Measurements from ENCODE around the gene MAD1L1. TPM values are rescaled to one million over a fixed set of nuclear protein-coding genes. Genes with fewer than 3 reads are reported as not detected.

MAD1L1 gene
- total RNA-seq, 1 donor from 2014 or later, result 57.6 TPM

GRCh38 chr7:2083362-2083761 lies 149.4 kb downstream of the MAD1L1 start:
- no peak for DNase-seq
- Mint-ChIP-seq H3K27me3 (ENCODE audit: unreplicated experiment) (peaks cover 12% of the 10 kb centered on the region), H3K4me1 (ENCODE audit: low read depth, unreplicated experiment) (peaks cover 45% of the 10 kb centered on the region), H3K36me3 (ENCODE audit: unreplicated experiment) (peaks cover 8% of the 10 kb centered on the region), H3K4me3 (ENCODE audit: unreplicated experiment) (no peak overlapping the region), H3K9me3 (ENCODE audit: unreplicated experiment) (peaks cover 15% of the 10 kb centered on the region), H3K27ac (ENCODE audit: unreplicated experiment) (peak overlapping the region; percentile 85)
- TF ChIP-seq, protein P1, sequence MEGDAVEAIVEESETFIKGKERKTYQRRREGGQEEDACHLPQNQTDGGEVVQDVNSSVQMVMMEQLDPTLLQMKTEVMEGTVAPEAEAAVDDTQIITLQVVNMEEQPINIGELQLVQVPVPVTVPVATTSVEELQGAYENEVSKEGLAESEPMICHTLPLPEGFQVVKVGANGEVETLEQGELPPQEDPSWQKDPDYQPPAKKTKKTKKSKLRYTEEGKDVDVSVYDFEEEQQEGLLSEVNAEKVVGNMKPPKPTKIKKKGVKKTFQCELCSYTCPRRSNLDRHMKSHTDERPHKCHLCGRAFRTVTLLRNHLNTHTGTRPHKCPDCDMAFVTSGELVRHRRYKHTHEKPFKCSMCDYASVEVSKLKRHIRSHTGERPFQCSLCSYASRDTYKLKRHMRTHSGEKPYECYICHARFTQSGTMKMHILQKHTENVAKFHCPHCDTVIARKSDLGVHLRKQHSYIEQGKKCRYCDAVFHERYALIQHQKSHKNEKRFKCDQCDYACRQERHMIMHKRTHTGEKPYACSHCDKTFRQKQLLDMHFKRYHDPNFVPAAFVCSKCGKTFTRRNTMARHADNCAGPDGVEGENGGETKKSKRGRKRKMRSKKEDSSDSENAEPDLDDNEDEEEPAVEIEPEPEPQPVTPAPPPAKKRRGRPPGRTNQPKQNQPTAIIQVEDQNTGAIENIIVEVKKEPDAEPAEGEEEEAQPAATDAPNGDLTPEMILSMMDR (IDR thresholded peaks at IDR 0.05; ENCODE audit: partially characterized antibody, unreplicated experiment), result no peak

GRCh38 chr7:2082139-2082998 lies 150.4 kb downstream of the MAD1L1 start:
- DNase-seq, result peak; percentile 65
- TF ChIP-seq, protein P1 (IDR thresholded peaks at IDR 0.05; ENCODE audit: partially characterized antibody, unreplicated experiment), result no peak
- peak overlapping the region; percentile 85 for H3K27ac Mint-ChIP-seq (ENCODE audit: unreplicated experiment)

DNA sequence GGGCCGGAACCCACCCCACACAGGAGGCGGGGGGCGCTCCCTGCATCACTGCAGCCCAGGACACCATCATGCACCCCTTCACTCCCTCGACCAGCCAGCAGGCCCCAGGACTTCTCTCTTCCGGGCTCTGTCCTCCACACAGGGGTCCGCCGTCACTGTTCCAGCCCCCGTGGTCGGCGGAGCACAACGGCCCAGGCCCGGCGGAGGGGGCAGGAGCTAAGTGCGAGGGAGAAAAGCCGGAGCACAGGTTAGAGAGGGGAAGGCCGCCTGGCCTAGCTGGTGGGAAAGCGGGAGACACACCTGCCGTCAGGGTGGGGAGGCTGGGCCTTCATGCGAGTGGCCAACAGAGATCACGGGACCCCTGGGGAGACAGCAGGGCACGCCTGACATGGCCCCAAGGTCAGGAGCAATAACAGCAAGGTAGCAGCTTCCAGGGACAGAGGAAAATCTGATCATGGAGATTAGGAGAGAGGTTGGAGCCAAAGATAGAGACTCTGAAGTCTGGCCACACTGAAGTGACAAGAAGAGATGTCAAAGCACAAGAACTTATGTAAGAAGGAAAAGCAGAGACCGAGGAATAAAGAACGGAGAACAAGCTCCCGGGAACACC lies 151.1 kb downstream of the MAD1L1 start:
- Mint-ChIP-seq H3K4me1 (ENCODE audit: low read depth, unreplicated experiment) (peaks cover 46% of the 10 kb centered on the region), H3K4me3 (ENCODE audit: unreplicated experiment) (peak overlapping the region; percentile 12), H3K9me3 (ENCODE audit: unreplicated experiment) (peaks cover 16% of the 10 kb centered on the region), H3K27me3 (ENCODE audit: unreplicated experiment) (peaks cover 13% of the 10 kb centered on the region), H3K36me3 (ENCODE audit: unreplicated experiment) (peaks cover 4% of the 10 kb centered on the region), H3K27ac (ENCODE audit: unreplicated experiment) (peak overlapping the region; percentile 85)
- DNase-seq, result no peak
- TF ChIP-seq, protein P1 (IDR thresholded peaks at IDR 0.05; ENCODE audit: partially characterized antibody, unreplicated experiment), result no peak

More at GRCh38 chr7:2082139-2082998, 150.4 kb downstream of the MAD1L1 start:
- H3K36me3 Mint-ChIP-seq (ENCODE audit: unreplicated experiment), result peaks cover 8% of the 10 kb centered on the region
- H3K9me3 Mint-ChIP-seq (ENCODE audit: unreplicated experiment), result peaks cover 17% of the 10 kb centered on the region
- H3K27me3 Mint-ChIP-seq (ENCODE audit: unreplicated experiment), result peaks cover 11% of the 10 kb centered on the region
- peaks cover 49% of the 10 kb centered on the region for H3K4me1 Mint-ChIP-seq (ENCODE audit: low read depth, unreplicated experiment)
- no peak overlapping the region for H3K4me3 Mint-ChIP-seq (ENCODE audit: unreplicated experiment)

- peaks cover 16% of the 10 kb centered on the region for H3K9me3 Mint-ChIP-seq (ENCODE audit: unreplicated experiment)
- peak overlapping the region; percentile 97 for H3K27ac Mint-ChIP-seq (ENCODE audit: unreplicated experiment)
- peaks cover 3% of the 10 kb centered on the region for H3K36me3 Mint-ChIP-seq (ENCODE audit: unreplicated experiment)
- H3K4me1 Mint-ChIP-seq (ENCODE audit: low read depth, unreplicated experiment), result peaks cover 50% of the 10 kb centered on the region
- DNase-seq, result peak; percentile 58
- H3K27me3 Mint-ChIP-seq (ENCODE audit: unreplicated experiment), result peaks cover 13% of the 10 kb centered on the region
- H3K4me3 Mint-ChIP-seq (ENCODE audit: unreplicated experiment), result no peak overlapping the region
- TF ChIP-seq, protein P1 (IDR thresholded peaks at IDR 0.05; ENCODE audit: partially characterized antibody, unreplicated experiment), result no peak
Observed at GRCh38 chr7:2080477-2080876, 152.3 kb downstream of the MAD1L1 start.

DNA sequence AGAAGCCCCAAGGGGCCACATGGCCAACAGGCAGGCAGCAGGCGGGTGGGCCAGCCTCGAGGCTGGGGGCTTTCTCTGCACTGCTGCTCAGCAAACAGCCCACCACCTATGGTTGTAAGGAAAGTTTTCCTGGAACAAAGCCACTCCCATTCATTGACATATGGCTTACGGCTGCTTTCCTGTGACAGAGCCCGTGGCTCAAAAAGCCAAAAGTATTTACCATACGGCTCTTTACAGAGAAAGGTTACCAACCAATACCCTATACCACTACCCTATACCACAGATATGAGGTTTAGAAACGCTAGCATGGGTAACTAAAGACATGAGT lies 152.7 kb downstream of the MAD1L1 start:
- H3K36me3 Mint-ChIP-seq (ENCODE audit: unreplicated experiment), result peaks cover 2% of the 10 kb centered on the region
- H3K9me3 Mint-ChIP-seq (ENCODE audit: unreplicated experiment), result peaks cover 16% of the 10 kb centered on the region
- H3K27me3 Mint-ChIP-seq (ENCODE audit: unreplicated experiment), result peaks cover 13% of the 10 kb centered on the region
- DNase-seq, result no peak
- peak overlapping the region; percentile 97 for H3K27ac Mint-ChIP-seq (ENCODE audit: unreplicated experiment)
- peaks cover 50% of the 10 kb centered on the region for H3K4me1 Mint-ChIP-seq (ENCODE audit: low read depth, unreplicated experiment)
- TF ChIP-seq, protein P1 (IDR thresholded peaks at IDR 0.05; ENCODE audit: partially characterized antibody, unreplicated experiment), result no peak
- peak overlapping the region; percentile 79 for H3K4me3 Mint-ChIP-seq (ENCODE audit: unreplicated experiment)
